ENCODE data around the gene CD48.
"Not testable (repeated sequence)": the region's sequence is repeated elsewhere in the genome, so short reads cannot be mapped to it uniquely, and the experiment has no call there.

The CD48 gene

DNA sequence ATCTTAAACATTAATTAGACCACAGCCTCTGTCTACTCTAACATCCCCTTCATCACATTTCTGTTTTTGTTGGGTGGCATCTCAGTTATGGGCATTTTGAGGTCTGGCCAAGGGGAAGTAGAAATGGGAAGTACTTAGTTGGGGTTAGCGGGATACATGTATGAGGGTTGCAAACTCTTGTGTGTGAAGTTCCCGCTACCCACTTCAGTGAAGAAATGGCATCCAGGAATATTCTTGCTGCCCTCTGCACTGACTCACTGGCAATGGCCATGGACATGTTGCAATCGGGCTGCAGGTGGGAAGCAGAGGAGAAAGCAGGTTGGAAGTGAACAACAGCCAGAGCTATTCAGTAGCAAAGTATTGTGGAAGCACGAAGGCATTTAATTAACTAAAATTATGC, 7.4 kb downstream of the CD48 start:
- DNase-seq (ENCODE audit: low read depth): no peak
- TF ChIP-seq CTCF (conservative IDR thresholded peaks at IDR 0.05; ENCODE audit: control insufficient read depth, insufficient read depth, low read depth, low read length): no peak
- no peak overlapping the region for H3K4me3 ChIP-seq (ENCODE audit: control insufficient read depth, low read depth, low read length)

DNA sequence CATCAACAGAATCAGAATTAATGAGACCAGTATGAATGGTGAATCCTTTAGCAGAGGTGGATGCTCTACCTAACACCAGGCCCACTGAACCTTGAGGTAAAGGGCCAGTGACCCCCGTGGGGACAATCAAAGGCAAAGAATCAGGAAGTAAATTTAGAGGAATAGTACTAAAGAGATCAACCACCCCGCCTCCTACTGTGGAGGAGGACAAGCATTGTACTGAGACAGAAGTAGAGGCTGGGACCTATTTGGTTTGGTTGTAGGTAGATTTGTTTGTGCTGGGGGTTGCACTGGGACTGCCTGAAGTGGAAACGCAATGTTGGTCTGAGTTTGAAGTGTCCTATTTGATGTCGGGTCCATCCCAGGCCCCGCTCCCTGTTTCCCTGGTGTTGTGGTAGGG, 9.5 kb downstream of the CD48 start:
- no peak overlapping the region for H3K4me3 ChIP-seq (ENCODE audit: control insufficient read depth, low read depth, low read length)
- no peak for DNase-seq (ENCODE audit: low read depth)
- TF ChIP-seq CTCF (conservative IDR thresholded peaks at IDR 0.05; ENCODE audit: control insufficient read depth, insufficient read depth, low read depth, low read length): no peak

GRCh38 chr1:160692390-160692789, 19.2 kb downstream of the CD48 start:
- not testable (repeated sequence) for H3K4me3 ChIP-seq (ENCODE audit: control insufficient read depth, low read depth, low read length); DNase-seq (ENCODE audit: low read depth)

- no peak overlapping the region for H3K4me3 ChIP-seq (ENCODE audit: control insufficient read depth, low read depth, low read length)
- DNase-seq (ENCODE audit: low read depth): no peak
- no peak for TF ChIP-seq CTCF (conservative IDR thresholded peaks at IDR 0.05; ENCODE audit: control insufficient read depth, insufficient read depth, low read depth, low read length)
These were observed 26.4 kb downstream of the CD48 start for GRCh38 chr1:160685266-160685665.

DNA sequence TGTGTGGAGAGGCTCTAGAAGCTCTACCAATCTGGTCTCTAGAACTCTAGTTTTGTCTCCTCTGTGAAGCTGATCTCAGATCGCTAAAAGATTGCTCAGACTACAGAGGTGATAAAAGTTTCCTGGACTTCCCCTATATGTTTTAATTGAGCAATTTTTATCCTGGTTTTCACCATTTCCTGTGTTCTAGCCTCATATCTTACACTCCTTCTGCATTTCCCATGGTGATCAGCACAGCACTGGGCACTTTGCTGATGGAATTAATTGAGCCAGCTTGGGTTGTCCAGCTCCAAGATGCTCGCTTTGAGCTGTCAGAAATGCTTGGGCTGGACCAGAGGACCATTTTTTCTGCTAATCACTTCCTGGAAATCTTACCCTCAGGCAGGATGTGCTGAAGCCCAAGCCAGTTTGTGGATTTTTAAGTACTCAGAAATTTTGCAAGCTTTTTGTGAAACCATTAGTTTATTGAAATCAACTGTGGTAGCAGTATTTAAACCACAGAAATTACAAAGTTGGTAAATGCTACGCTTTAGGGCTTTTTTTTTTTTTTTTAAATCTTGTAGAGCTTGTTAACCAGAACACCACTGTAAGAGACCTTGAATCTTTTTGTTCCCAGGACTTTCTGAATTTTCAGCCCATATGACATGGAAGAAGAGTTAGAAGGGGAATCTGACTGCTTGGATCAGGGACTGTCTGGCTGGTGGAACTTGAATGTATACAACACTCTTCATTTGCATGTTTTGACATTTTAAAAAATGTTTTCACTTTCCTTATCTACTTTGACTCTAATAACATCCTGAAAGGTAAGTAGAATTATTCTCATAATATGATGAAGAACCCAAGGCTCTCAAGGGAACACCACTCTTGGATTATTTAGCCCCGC, 28.4 kb downstream of the CD48 start:
- DNase-seq (ENCODE audit: low read depth): no peak
- H3K4me3 ChIP-seq (ENCODE audit: control insufficient read depth, low read depth, low read length): no peak overlapping the region
- TF ChIP-seq CTCF (conservative IDR thresholded peaks at IDR 0.05; ENCODE audit: control insufficient read depth, insufficient read depth, low read depth, low read length): no peak

DNA sequence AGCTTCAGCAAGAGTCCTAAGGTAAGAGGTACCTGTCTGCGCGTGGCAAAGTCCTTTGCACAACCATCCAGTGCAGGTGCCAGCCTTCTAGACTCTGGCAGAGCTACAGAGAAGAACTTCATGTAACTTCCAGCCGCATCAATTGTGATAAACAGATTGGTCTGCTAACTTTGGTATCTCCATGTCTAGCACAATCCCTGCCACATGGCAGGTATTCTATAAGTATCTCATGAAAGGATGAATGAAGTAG, 29.8 kb downstream of the CD48 start:
- TF ChIP-seq CTCF (conservative IDR thresholded peaks at IDR 0.05; ENCODE audit: control insufficient read depth, insufficient read depth, low read depth, low read length): no peak

DNA sequence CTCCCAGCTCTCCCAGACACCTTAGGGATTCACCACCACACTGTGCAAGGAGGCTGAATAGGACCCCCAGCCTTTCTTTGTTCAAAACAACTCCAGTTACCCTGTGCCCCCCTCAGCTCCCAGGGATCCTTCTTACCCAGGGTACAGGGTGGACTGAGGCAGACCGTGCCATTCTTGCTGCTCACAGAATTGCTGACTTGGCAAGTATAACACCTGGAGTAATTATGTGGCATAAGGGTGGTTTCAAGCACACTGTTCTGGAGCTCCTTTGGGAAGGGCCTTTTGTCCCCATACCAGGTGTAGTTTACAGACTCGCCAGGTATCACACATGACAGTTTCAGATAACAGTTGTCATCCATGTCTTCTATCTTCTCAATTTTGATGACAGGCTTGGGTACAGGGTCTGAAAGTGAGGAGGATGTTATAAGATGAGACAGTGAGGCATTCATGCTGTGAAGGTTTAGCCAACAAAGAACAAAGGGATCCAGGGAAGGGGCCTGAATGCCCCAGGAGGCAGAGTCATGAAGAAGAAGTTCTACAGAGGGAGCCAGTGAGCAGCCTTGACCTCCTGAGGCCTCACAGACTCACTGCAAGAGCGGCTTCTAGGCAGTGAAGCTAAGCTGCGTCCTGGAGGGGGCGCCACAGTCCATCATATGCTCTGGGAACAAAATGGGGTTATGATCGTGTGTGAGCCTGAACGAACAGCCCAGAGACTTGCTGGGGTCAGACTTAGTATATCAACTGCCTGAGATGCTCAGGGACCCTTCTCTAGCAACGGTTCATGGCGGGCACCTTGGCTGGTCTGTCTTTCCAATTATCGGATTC, 30.3 kb downstream of the CD48 start:
- peak; percentile 34 for TF ChIP-seq CTCF (conservative IDR thresholded peaks at IDR 0.05; ENCODE audit: control insufficient read depth, insufficient read depth, low read depth, low read length)
- H3K4me3 ChIP-seq (ENCODE audit: control insufficient read depth, low read depth, low read length): no peak overlapping the region
- DNase-seq (ENCODE audit: low read depth): peak; percentile 32

More for the DNA sequence above, 29.8 kb downstream of the CD48 start:
- no peak overlapping the region for H3K4me3 ChIP-seq (ENCODE audit: control insufficient read depth, low read depth, low read length)
- no peak for DNase-seq (ENCODE audit: low read depth)
